Activated CD8-positive, alpha-beta T cell treated with anti-CD3 and anti-CD28 coated beads for 36 hours (primary cell): ENCODE results near the gene TGFB3. TPM values are rescaled to one million over a fixed set of nuclear protein-coding genes. Genes with fewer than 3 reads are reported as not detected.

Experiments
- ATAC-seq: fragments of 200-7000 bp; cut with Tn5 transposase; one replicate; pipeline ENCODE4 v1.10.0; 2021; ENCODE audit warnings: mild to moderate bottlenecking, moderate library complexity
- CTCF ChIA-PET: fragments of 350-600 bp; sonication (Branson Sonifier 250); formaldehyde crosslinking; loops from one replicate; lab custom pipeline; 2021; ENCODE audit warnings: antibody characterized with exemption; lab: Charles Lee
- POLR2A ChIA-PET: fragments of 350-600 bp; sonication (Branson Sonifier 250); formaldehyde crosslinking; loops from one replicate; lab custom pipeline; 2021; ENCODE audit warnings: antibody characterized with exemption; lab: Charles Lee
- DNase-seq: peaks from one replicate; pipeline ENCODE4 v3.0.0-alpha.2; 2020
- H3K27ac Mint-ChIP-seq: one replicate; pipeline ENCODE4 v1.8.0; 2021; ENCODE audit warnings: mild to moderate bottlenecking, mixed read lengths
- H3K27me3 Mint-ChIP-seq: one replicate; pipeline ENCODE4 v1.8.0; 2021; ENCODE audit warnings: mixed read lengths
- H3K36me3 Mint-ChIP-seq: one replicate; pipeline ENCODE4 v1.8.0; 2021; ENCODE audit warnings: low read depth, mixed read lengths
- H3K4me1 Mint-ChIP-seq: one replicate; pipeline ENCODE4 v1.8.0; 2021; ENCODE audit warnings: low read depth, mixed read lengths
- H3K4me3 Mint-ChIP-seq: one replicate; pipeline ENCODE4 v1.8.0; 2021; ENCODE audit warnings: mild to moderate bottlenecking, moderate library complexity, mixed read lengths
- H3K9me3 Mint-ChIP-seq: one replicate; pipeline ENCODE4 v1.8.0; 2021; ENCODE audit warnings: mixed read lengths
- intact Hi-C: fragments of 100-400 bp; cut with micrococcal nuclease; formaldehyde crosslinking; loops from one replicate; pipeline ENCODE4 v1.10.0; 2022
- total RNA-seq, 2 experiments: library from RNA; stranded (reverse); gene quantifications; one replicate each; pipeline ENCODE4 v1.2.3, GENCODE V29; 2021
- TF ChIP-seq, protein P1 (sequence below): fragments of 200-600 bp; IDR thresholded peaks from one replicate; pipeline ENCODE4 v1.8.0; 2022; ENCODE audit warnings: antibody characterized with exemption, mild to moderate bottlenecking

TGFB3 gene
- total RNA-seq, 2 experiments from 2014 or later: 3.4 to 4.2 TPM

- DNase-seq (no peak), ATAC-seq (no peak)
- Mint-ChIP-seq H3K4me1 (no peaks in the 10 kb centered on the region), H3K27ac (no peak overlapping the region), H3K4me3 (no peak overlapping the region), H3K36me3 (peaks cover 31% of the 10 kb centered on the region), H3K27me3 (no peaks in the 10 kb centered on the region), H3K9me3 (peaks cover 11% of the 10 kb centered on the region)
- intact Hi-C loops: no loop called here
- CTCF ChIA-PET: interaction anchor here (1.1 to 2.2 kb wide), 3 partner anchors 14 to 298 kb away, joined by 3 to 7 read pairs (median 4); no protein-coding TSS in a partner anchor
- TF ChIP-seq, protein P1, sequence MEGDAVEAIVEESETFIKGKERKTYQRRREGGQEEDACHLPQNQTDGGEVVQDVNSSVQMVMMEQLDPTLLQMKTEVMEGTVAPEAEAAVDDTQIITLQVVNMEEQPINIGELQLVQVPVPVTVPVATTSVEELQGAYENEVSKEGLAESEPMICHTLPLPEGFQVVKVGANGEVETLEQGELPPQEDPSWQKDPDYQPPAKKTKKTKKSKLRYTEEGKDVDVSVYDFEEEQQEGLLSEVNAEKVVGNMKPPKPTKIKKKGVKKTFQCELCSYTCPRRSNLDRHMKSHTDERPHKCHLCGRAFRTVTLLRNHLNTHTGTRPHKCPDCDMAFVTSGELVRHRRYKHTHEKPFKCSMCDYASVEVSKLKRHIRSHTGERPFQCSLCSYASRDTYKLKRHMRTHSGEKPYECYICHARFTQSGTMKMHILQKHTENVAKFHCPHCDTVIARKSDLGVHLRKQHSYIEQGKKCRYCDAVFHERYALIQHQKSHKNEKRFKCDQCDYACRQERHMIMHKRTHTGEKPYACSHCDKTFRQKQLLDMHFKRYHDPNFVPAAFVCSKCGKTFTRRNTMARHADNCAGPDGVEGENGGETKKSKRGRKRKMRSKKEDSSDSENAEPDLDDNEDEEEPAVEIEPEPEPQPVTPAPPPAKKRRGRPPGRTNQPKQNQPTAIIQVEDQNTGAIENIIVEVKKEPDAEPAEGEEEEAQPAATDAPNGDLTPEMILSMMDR: no peak
- POLR2A ChIA-PET: no interaction called here
Observed at GRCh38 chr14:76007852-76008251, 26.1 kb upstream of the TGFB3 start.

DNA sequence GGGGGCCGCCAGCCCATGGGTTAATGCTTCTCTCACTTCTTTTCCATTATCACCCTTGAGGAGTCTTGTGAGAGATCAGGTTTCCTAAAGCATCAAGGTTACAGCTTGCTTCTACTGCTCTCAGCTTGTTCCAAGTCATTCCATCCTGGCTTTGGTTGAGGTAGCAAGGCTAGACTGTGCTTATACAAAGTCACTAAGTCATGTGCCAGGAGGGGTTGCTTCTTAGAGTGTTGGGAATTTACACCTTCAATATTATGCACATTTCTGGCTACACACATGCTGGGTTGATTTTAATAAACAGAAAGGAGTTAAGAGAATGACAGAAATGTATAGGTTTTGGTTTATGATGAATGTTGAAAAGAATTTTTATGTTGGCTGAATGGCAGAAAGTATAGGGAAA is 25.6 kb upstream of the TGFB3 start:
- Mint-ChIP-seq H3K4me3 (no peak overlapping the region), H3K4me1 (no peaks in the 10 kb centered on the region), H3K36me3 (peaks cover 33% of the 10 kb centered on the region), H3K27ac (no peak overlapping the region), H3K9me3 (peaks cover 11% of the 10 kb centered on the region), H3K27me3 (no peaks in the 10 kb centered on the region)
- TF ChIP-seq, protein P1: no peak
- ATAC-seq (no peak), DNase-seq (no peak)
- ChIA-PET CTCF (interaction anchor here (1.6 to 2.2 kb wide), 2 partner anchors 298 to 380 kb away, joined by 4 to 7 read pairs; no protein-coding TSS in a partner anchor), POLR2A (no interaction called here)
- intact Hi-C loops: no loop called here

DNA sequence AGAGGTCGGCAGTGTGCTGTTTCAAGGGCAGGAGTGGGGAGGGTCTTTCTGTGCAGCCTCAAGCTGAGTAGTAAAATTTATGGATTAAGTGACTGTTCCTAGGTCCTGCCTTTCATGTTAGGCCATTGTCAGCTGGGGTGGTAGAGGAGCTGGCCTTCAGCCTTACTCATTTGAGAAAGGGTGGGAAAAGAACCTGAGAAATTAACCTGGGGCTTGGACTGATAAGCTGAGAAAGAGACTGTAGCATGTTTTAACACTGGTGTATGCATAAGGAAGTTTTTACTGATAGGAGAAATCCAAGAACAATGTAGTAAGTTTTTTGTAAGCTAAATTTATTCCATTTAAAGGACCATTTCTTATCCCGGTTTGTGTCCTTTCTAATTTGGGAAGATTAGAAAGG is 24.5 kb upstream of the TGFB3 start:
- intact Hi-C loops: no loop called here
- ChIA-PET POLR2A (no interaction called here), CTCF (interaction anchor here (0.9 to 1.6 kb wide), 2 partner anchors 45 to 381 kb away, joined by 3 to 4 read pairs; no protein-coding TSS in a partner anchor)
- no peak overlapping the region for H3K4me3 Mint-ChIP-seq
- no peaks in the 10 kb centered on the region for H3K4me1 Mint-ChIP-seq
- peaks cover 40% of the 10 kb centered on the region for H3K36me3 Mint-ChIP-seq
- TF ChIP-seq, protein P1: no peak
- peaks cover 11% of the 10 kb centered on the region for H3K9me3 Mint-ChIP-seq
- ATAC-seq: no peak
- no peak for DNase-seq
- H3K27me3 Mint-ChIP-seq: no peaks in the 10 kb centered on the region
- H3K27ac Mint-ChIP-seq: no peak overlapping the region

DNA sequence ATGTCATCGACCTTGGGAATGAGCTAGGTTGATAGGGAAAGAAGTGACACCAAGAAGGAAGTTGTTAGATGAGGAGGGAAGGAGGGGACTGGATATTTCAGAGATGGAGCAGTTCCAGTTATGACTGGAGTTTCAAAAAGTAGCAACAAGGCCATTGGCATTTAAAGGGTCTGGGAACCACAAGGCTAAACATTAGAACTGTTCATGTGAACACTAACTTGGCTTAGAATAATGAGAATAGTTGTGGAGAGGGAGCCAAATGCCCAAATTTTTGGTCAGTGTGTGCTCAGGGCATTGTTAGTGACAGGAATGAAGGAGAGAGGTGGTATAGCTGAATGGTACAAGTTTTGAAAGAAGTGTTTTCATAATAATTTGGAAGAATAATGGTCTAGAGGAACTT is 20.6 kb upstream of the TGFB3 start:
- H3K4me1 Mint-ChIP-seq: no peaks in the 10 kb centered on the region
- H3K27me3 Mint-ChIP-seq: no peaks in the 10 kb centered on the region
- intact Hi-C loops: no loop called here
- peaks cover 11% of the 10 kb centered on the region for H3K9me3 Mint-ChIP-seq
- H3K4me3 Mint-ChIP-seq: no peak overlapping the region
- TF ChIP-seq, protein P1: no peak
- no peak overlapping the region for H3K27ac Mint-ChIP-seq
- ATAC-seq (no peak), DNase-seq (no peak)
- H3K36me3 Mint-ChIP-seq: peaks cover 50% of the 10 kb centered on the region
- POLR2A ChIA-PET: no interaction called here
- CTCF ChIA-PET: interaction anchor here (0.8 to 1.2 kb wide), 2 partner anchors 48 to 96 kb away, joined by 3 read pairs; no protein-coding TSS in a partner anchor

DNA sequence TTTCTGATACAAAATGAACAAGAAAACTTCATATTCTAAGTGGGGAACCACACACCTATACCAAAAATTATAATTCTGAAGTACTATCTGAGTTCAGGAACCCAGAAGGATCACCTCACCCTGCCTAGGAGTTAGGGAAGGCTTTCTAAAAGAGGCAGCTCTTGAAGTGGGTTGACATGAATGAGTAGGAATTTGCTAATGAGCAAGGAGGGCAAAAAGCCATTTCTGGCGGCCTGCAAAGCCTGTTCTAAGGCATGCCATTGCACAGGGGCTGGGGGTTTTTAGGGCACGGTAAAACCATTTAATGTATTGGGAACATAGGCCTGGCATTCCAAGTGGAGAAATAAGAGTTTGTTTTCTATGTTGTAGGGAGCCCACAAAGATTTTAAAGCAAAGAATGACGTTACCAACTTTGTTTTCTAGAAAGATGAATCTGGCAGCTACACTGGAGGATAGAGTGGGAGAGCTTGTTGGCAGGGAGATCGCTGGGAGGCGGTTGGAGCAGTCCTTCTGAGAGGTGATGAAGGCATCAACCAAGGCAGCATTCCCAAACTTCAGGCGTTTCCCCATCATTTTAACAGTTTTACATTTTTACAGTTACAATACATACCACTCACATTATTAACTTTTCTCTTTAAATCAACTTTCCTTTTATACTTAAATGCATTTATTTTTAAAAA is 17.9 kb upstream of the TGFB3 start:
- ChIA-PET POLR2A (no interaction called here), CTCF (no interaction called here)
- no peak overlapping the region for H3K4me3 Mint-ChIP-seq
- H3K4me1 Mint-ChIP-seq: no peaks in the 10 kb centered on the region
- H3K36me3 Mint-ChIP-seq: peaks cover 36% of the 10 kb centered on the region
- H3K27me3 Mint-ChIP-seq: no peaks in the 10 kb centered on the region
- no peak overlapping the region for H3K27ac Mint-ChIP-seq
- peaks cover 3% of the 10 kb centered on the region for H3K9me3 Mint-ChIP-seq
- DNase-seq: no peak
- TF ChIP-seq, protein P1: no peak
- intact Hi-C loops: no loop called here
- ATAC-seq: no peak
